Ovary (tissue), 9 donors: ENCODE results near the gene TMEM184A. TPM values are rescaled to one million over a fixed set of nuclear protein-coding genes. Genes with fewer than 3 reads are reported as not detected.
"Not testable (repeated sequence)": the region's sequence is repeated elsewhere in the genome, so short reads cannot be mapped to it uniquely, and the experiment has no call there.

Experiments used
- DNase-seq, 5 donors: peaks; one replicate each; pipeline ENCODE4 v3.0.0-alpha.2; 2019 to 2020
- H3K27ac ChIP-seq, 2 donors: fragments of 200-600 bp; one replicate each; pipeline versions ENCODE4 v1.5.1 to v1.8.0; 2019 to 2022
- H3K27me3 ChIP-seq: fragments of 200-600 bp; one replicate; pipeline ENCODE4 v1.8.0; 2022
- H3K36me3 ChIP-seq: fragments of 200-600 bp; sonication (generic); one replicate; pipeline ENCODE4 v1.5.1; 2019
- H3K4me1 ChIP-seq: one replicate; pipeline ENCODE4 v1.8.1; 2013; ENCODE audit warnings: mild to moderate bottlenecking, moderate library complexity; ENCODE audit not compliant: insufficient read depth
- H3K4me3 ChIP-seq: fragments of 200-600 bp; sonication (generic); one replicate; pipeline ENCODE4 v1.5.1; 2017
- H3K9me3 ChIP-seq, 2 donors: fragments of 200-600 bp in 1 of 2; sonication (generic) in 1 of 2; one replicate each; pipeline versions ENCODE4 v1.5.1 to v1.8.1; 2013 to 2019; ENCODE audit warnings: mild to moderate bottlenecking in 1 of 2, moderate library complexity in 1 of 2
- EP300 ChIP-seq: sonication (generic); formaldehyde crosslinking; IDR thresholded peaks from one replicate; pipeline ENCODE4 v1.6.1; 2017; ENCODE audit warnings: antibody characterized with exemption
- POLR2A ChIP-seq: fragments of 450-650 bp; IDR thresholded peaks from one replicate; pipeline ENCODE4 v1.6.1; 2017; ENCODE audit warnings: antibody characterized with exemption, mild to moderate bottlenecking, moderate library complexity
- WGBS, 3 donors: extraction: QIAGEN DNeasy Blood & Tissue Kit in 1 of 3; methylation state at CpG; one replicate each; pipeline versions ENCODE4 v1.1.5 to v1.1.7; 2013 to 2017; 5-methylcytosine and 5-hydroxymethylcytosine counted together
- intact Hi-C, 4 donors: fragments of 100-400 bp; cut with DNase I; formaldehyde crosslinking; loops; one replicate each; pipeline versions ENCODE4 v1.11.0 to v1.15.1; 2022 to 2023
- polyA plus RNA-seq, 2 donors: library from polyadenylated mRNA; stranded (reverse); fragments of 200-250 nt in 1 of 2; fragments of 350-450 nt in 1 of 2; fragmentation: Illumina TruSeq in 1 of 2; extraction: RNeasy Lipid Tissue Mini Kit (QIAGEN cat#74804) in 1 of 2; gene quantifications; one replicate each; pipeline ENCODE4 v1.2.3, GENCODE V29; 2013 to 2014
- total RNA-seq, 7 donors: library from RNA; depleted of rRNA in 2 of 7; stranded (reverse); fragments of >200 nt in 2 of 7; fragmentation: NEBNext Ultra II Directional in 3 of 7; extraction: Animal tissue kit (Norgen Biotek cat#: 25700) in 3 of 7; gene quantifications; one replicate each; pipeline versions ENCODE4 v1.1.0 to v1.2.4, GENCODE V29; 2016 to 2023
- TF ChIP-seq, protein P1 (sequence below), 3 donors: fragments of 450-650 bp in 2 of 3; fragments of 200-600 bp in 1 of 3; IDR thresholded peaks; one replicate each; pipeline versions ENCODE4 v1.5.1 to v1.8.0; 2016 to 2022; ENCODE audit warnings: antibody characterized with exemption in 3 of 3, mild to moderate bottlenecking in 1 of 3
- donor health status: DM: no; HTN: no; CAD: no; lungs with moderate emphysema.
- donor health status: DM: no; HTN: no; CAD: no.
- donor health status: Bipolar disorder and iron deficiency.
- donor health status: DM: yes; HTN: yes; CAD: no.
- donor health status: DM: no; HTN: no; CAD: no.
- donor health status: DM: yes; HTN: yes; CAD: no.

The TMEM184A gene
- total and polyA plus RNA-seq, 9 donors, result 0.05 to 8.4 (median 1.6) TPM; not detected in 2

DNA sequence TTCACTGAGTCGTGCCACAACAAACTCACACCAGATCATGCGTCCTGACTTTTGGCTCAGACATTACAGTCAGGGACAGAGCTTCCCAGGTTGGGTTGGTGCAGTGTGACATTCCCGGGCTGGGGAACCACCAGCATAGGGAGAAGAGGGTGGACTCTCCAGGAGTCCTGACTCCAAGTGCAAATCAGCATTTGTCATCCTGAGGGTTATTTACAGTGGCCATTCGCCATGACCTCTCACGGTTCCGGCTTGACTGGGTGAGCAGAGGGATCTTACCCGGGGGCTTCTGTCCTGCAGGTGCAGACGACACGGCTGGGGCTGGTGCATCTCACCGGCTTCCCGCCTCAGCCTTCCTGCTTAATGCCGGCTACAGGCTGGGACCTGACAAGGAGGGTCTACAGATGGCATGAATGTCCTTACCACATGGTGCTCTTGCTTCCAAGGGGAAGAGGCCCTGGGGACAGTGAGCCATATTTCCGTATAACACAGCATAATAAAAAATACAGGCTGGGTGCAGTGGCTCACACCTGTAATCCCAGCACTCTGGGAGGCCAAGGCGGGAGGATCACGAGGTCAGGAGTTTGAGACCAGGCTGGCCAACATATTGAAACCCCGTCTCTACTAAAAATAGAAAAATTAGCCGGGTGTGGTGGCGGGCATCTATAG lies 39.3 kb downstream of the TMEM184A start:
- 67 to 75% (median 70%) methylated on average over 18 of the region's 18 CpGs for WGBS, 3 donors
- DNase-seq, result no peak

GRCh38 chr7:1515509-1515967 lies 40.5 kb downstream of the TMEM184A start:
- H3K27me3 ChIP-seq, intact Hi-C loops: not testable (repeated sequence)

More for the DNA sequence above, 39.3 kb downstream of the TMEM184A start:
- no peak for TF ChIP-seq EP300
- TF ChIP-seq, protein P1, sequence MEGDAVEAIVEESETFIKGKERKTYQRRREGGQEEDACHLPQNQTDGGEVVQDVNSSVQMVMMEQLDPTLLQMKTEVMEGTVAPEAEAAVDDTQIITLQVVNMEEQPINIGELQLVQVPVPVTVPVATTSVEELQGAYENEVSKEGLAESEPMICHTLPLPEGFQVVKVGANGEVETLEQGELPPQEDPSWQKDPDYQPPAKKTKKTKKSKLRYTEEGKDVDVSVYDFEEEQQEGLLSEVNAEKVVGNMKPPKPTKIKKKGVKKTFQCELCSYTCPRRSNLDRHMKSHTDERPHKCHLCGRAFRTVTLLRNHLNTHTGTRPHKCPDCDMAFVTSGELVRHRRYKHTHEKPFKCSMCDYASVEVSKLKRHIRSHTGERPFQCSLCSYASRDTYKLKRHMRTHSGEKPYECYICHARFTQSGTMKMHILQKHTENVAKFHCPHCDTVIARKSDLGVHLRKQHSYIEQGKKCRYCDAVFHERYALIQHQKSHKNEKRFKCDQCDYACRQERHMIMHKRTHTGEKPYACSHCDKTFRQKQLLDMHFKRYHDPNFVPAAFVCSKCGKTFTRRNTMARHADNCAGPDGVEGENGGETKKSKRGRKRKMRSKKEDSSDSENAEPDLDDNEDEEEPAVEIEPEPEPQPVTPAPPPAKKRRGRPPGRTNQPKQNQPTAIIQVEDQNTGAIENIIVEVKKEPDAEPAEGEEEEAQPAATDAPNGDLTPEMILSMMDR (IDR thresholded peaks at IDR 0.05), result no peak
- Histone ChIP-seq H3K9me3 (no peaks in the 10 kb centered on the region), H3K4me3 (no peak overlapping the region), H3K36me3 (no peaks in the 10 kb centered on the region), H3K27ac (no peak overlapping the region), H3K4me1 (no peaks in the 10 kb centered on the region), H3K27me3 (no peaks in the 10 kb centered on the region)
- intact Hi-C loops, result no loop called here

DNA sequence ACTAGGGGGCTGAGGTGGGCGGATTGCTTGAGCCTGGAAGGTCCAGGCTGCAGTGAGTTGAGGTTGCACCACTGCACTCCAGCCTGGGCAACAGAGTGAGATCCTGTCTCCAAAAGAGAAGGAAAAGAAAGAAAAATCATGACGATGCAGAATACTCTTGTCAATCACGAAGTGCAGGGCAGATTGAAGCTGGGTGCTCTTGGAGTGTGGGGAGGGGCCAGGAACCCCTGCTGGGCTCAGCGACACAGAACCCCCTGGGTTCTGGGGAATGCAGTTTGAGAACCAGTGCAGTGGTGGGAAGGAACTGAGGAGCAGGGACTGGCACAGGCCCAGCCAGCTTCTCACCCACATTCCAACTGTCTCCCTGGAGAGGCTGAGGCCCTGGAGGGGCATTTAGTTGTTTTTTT lies 41.0 kb downstream of the TMEM184A start:
- intact Hi-C loops, result no loop called here
- Histone ChIP-seq H3K27me3 (no peaks in the 10 kb centered on the region), H3K27ac (no peak overlapping the region), H3K4me1 (no peaks in the 10 kb centered on the region), H3K9me3 (no peaks in the 10 kb centered on the region), H3K36me3 (no peaks in the 10 kb centered on the region), H3K4me3 (no peak overlapping the region)
- 73 to 76% (median 76%) methylated on average over 4 of the region's 4 CpGs for WGBS, 3 donors
- TF ChIP-seq, protein P1 (IDR thresholded peaks at IDR 0.05), result no peak
- TF ChIP-seq EP300 (no peak), POLR2A (no peak)
- no peak for DNase-seq

More at GRCh38 chr7:1515509-1515967, 40.5 kb downstream of the TMEM184A start:
- H3K27ac ChIP-seq, H3K4me1 ChIP-seq, H3K9me3 ChIP-seq, H3K4me3 ChIP-seq, H3K36me3 ChIP-seq, DNase-seq: not testable (repeated sequence)
- 60 to 73% (median 62%) methylated on average over 17 of the region's 17 CpGs for WGBS, 3 donors

DNA sequence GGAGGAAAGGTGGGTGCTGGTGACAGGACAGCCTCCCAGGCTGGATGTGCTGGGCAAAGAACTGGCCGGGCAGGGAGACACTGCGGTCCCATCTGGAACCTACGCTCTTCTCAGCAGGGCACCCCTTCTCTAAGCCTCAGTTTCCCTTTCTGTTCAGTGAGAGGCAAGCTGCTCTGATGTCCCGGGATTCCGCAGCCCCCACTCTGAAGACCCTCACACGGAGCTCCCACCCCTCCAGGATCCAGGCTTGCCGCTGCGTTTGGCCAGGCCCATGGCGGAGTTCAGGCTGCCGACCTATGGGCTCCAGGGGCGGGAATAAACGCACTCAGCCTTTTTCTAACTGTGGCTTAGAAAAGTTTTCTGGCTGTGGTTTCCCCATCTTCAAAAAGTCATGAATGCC lies 41.6 kb downstream of the TMEM184A start:
- Histone ChIP-seq H3K36me3 (no peaks in the 10 kb centered on the region), H3K27me3 (no peaks in the 10 kb centered on the region), H3K4me3 (no peak overlapping the region), H3K4me1 (no peaks in the 10 kb centered on the region), H3K9me3 (no peaks in the 10 kb centered on the region), H3K27ac (no peak overlapping the region)
- WGBS, 3 donors, result 79 to 84% (median 80%) methylated on average over 12 of the region's 12 CpGs
- intact Hi-C loops, result no loop called here
- TF ChIP-seq, protein P1 (IDR thresholded peaks at IDR 0.05), result no peak
- TF ChIP-seq EP300 (no peak), POLR2A (no peak)
- no peak for DNase-seq

GRCh38 chr7:1513657-1514095 lies 42.3 kb downstream of the TMEM184A start:
- intact Hi-C loops, result no loop called here

More at GRCh38 chr7:1513657-1514095, 42.3 kb downstream of the TMEM184A start:
- no peak for DNase-seq
- no peak for TF ChIP-seq EP300
- no peak for TF ChIP-seq POLR2A
- TF ChIP-seq, protein P1 (IDR thresholded peaks at IDR 0.05), result no peak
- WGBS, 3 donors, result 8 to 11% (median 10%) methylated on average over 20 of the region's 20 CpGs
- H3K27ac ChIP-seq, result no peak overlapping the region
- H3K4me1 ChIP-seq, result no peaks in the 10 kb centered on the region
- H3K27me3 ChIP-seq, result no peaks in the 10 kb centered on the region
- H3K36me3 ChIP-seq, result no peaks in the 10 kb centered on the region
- H3K4me3 ChIP-seq, result no peak overlapping the region
- no peaks in the 10 kb centered on the region for H3K9me3 ChIP-seq
